Stimulated activated CD4-positive, alpha-beta T cell treated with anti-CD3 and anti-CD28 coated beads, Interleukin-12 subunit alpha, Interleukin-12 subunit beta, amount 100 ng/mL, for 4 hours (primary cell): ENCODE measurements around the gene RGS6.

Experiments
- DNase-seq: peaks from one replicate; pipeline ENCODE4 v3.0.0-alpha.2; 2020

The RGS6 gene

GRCh38 chr14:72418806-72419205 is 486.6 kb downstream of the RGS6 start:
- no peak for DNase-seq

GRCh38 chr14:72419226-72419775 is 487.1 kb downstream of the RGS6 start:
- no peak for DNase-seq

- DNase-seq, result peak; percentile 69
Observed at GRCh38 chr14:72420749-72421474, 488.7 kb downstream of the RGS6 start.

- no peak for DNase-seq
Observed at GRCh38 chr14:72423957-72424356, 491.7 kb downstream of the RGS6 start.

GRCh38 chr14:72430457-72430856 is 498.2 kb downstream of the RGS6 start:
- DNase-seq, result no peak

- DNase-seq, result no peak
Observed at GRCh38 chr14:72432748-72433147, 500.5 kb downstream of the RGS6 start.

GRCh38 chr14:72433511-72433910 is 501.3 kb downstream of the RGS6 start:
- no peak for DNase-seq

- no peak for DNase-seq
Observed at GRCh38 chr14:72434856-72435255, 502.6 kb downstream of the RGS6 start.

- no peak for DNase-seq
Observed at GRCh38 chr14:72439707-72440106, 507.5 kb downstream of the RGS6 start.

- DNase-seq, result no peak
Observed at GRCh38 chr14:72443256-72443655, 511.0 kb downstream of the RGS6 start.

GRCh38 chr14:72443991-72444441 is 511.8 kb downstream of the RGS6 start:
- peak; percentile 11 for DNase-seq

- DNase-seq, result no peak
Observed at GRCh38 chr14:72444701-72445100, 512.5 kb downstream of the RGS6 start.

GRCh38 chr14:72448212-72448611 is 516.0 kb downstream of the RGS6 start:
- no peak for DNase-seq

- DNase-seq, result no peak
Observed at GRCh38 chr14:72450473-72451044, 518.3 kb downstream of the RGS6 start.

- peak; percentile 21 for DNase-seq
Observed at GRCh38 chr14:72451054-72451972, 519.1 kb downstream of the RGS6 start.

- no peak for DNase-seq
Observed at GRCh38 chr14:72452774-72453173, 520.5 kb downstream of the RGS6 start.

- DNase-seq, result no peak
Observed at GRCh38 chr14:72454388-72455160, 522.3 kb downstream of the RGS6 start.

- DNase-seq, result no peak
Observed at GRCh38 chr14:72457641-72458040, 525.4 kb downstream of the RGS6 start.

- DNase-seq, result no peak
Observed at GRCh38 chr14:72462056-72462455, 529.8 kb downstream of the RGS6 start.

GRCh38 chr14:72463291-72463866 is 531.1 kb downstream of the RGS6 start:
- no peak for DNase-seq

GRCh38 chr14:72464226-72464625 is 532.0 kb downstream of the RGS6 start:
- no peak for DNase-seq

GRCh38 chr14:72466325-72466724 is 534.1 kb downstream of the RGS6 start:
- no peak for DNase-seq
